Muscle layer of colon (tissue), 2 donors: ENCODE results near the gene ANKRD13B.
A peak's percentile ranks its signal among the peaks of the same experiment; 100 is the strongest.

Experiments
- H3K27ac ChIP-seq: one replicate; pipeline ENCODE4 v1.7.0; 2013; ENCODE audit warnings: low read depth, mild to moderate bottlenecking, low read length, moderate library complexity
- H3K27me3 ChIP-seq, 2 donors: one replicate each; pipeline ENCODE4 v1.7.0; 2013; ENCODE audit warnings: low read length in 2 of 2, mild to moderate bottlenecking in 2 of 2; ENCODE audit not compliant: insufficient read depth in 2 of 2, control insufficient read depth in 1 of 2
- H3K36me3 ChIP-seq: one replicate; pipeline ENCODE4 v1.7.0; 2013; ENCODE audit warnings: mild to moderate bottlenecking, low read length; ENCODE audit not compliant: insufficient read depth
- H3K4me1 ChIP-seq: one replicate; pipeline ENCODE4 v1.7.0; 2013; ENCODE audit warnings: mild to moderate bottlenecking, low read length; ENCODE audit not compliant: insufficient read depth
- H3K4me3 ChIP-seq, 2 donors: one replicate each; pipeline ENCODE4 v1.7.0; 2013; ENCODE audit warnings: low read length in 2 of 2, low read depth in 1 of 2, mild to moderate bottlenecking in 1 of 2, moderate library complexity in 1 of 2
- H3K9ac ChIP-seq: one replicate; pipeline ENCODE4 v1.7.0; 2013; ENCODE audit warnings: low read length
- H3K9me3 ChIP-seq: one replicate; pipeline ENCODE4 v1.7.0; 2013; ENCODE audit warnings: mild to moderate bottlenecking, low read length
- donor health status: abdominal sarcoma.
- donor health status: Adenocarcinoma of cecum.

Gene ANKRD13B

DNA sequence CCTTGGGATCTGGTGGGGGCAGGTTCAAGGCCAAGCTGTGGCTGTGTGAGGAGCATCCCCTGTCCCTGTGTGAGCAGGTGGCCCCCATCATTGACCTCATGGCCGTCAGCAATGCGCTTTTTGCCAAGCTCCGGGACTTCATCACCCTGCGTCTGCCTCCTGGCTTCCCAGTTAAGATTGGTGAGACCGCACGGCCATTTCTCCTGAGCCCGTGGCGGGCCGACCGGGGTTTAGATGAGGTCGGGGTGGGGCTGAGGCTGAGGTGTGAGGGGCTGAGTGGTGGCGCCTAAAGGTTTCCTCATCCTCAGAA is 19.1 kb downstream of the ANKRD13B start:
- Histone ChIP-seq H3K9ac (no peak overlapping the region), H3K4me3 (no peak overlapping the region), H3K27ac (no peak overlapping the region), H3K9me3 (no peaks in the 10 kb centered on the region), H3K4me1 (peaks cover 37% of the 10 kb centered on the region), H3K36me3 (no peaks in the 10 kb centered on the region), H3K27me3 (peaks cover 0 to 8% of the 10 kb centered on the region in 2 donors)

DNA sequence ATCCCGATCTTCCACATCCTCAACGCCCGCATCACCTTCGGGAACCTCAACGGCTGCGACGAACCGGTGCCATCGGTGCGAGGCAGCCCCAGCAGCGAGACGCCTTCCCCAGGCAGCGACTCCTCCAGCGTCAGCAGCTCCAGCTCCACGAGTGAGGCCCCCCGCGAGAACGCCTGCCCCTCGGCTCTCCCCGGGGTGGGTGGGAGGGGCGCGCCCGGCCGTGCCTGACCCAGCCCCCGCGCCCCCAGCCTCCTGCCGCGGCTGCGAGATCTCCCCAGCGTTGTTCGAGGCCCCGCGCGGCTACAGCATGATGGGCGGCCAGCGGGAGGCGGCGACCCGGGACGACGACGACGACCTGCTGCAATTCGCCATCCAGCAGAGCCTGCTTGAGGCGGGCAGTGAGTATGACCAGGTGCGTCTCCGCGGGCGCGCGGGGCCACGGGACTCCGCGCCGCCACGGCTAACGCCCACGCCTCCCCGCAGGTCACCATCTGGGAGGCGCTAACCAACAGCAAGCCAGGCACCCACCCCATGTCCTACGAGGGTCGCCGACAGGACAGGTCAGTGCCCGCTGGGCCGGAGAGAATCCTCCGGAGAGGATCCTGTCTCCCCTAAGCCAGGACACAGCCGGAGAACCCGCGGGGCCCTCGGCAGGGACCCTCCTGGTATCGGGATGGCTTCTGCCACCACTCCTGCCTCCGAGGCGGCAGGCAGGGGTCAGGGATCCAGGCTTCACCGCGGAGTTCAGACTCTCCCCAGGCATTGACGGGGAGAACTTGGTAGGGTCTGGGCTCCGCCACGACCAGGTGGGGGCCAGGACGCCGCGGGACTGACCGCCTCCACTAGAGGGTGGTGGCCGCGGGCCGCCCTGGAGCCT is 19.7 kb downstream of the ANKRD13B start:
- Histone ChIP-seq H3K4me3 (no peak overlapping the region), H3K27me3 (peaks cover 0 to 14% of the 10 kb centered on the region in 2 donors)

DNA sequence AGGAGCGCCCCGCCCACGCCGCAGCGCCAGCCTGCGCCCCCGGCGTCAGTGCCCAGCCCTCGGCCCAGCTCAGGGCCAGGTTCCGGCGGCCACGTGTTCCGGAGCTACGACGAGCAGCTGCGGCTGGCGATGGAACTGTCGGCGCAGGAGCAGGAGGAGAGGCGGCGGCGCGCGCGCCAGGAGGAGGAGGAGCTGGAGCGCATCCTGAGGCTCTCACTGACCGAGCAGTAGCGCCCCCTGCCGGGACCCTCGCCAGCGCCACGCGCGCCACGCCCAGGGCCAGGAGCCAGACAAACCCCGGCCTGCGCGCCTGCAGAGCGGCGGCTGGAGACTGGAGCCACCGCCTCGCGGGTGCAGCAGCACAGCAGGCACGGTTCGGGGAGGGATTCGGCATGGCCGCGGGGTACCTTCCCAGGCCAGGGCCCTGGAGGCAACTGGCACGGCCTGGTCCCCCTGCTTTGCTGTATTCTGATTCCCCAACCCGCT is 20.5 kb downstream of the ANKRD13B start:
- Histone ChIP-seq H3K4me3 (peak overlapping the region; percentile 20 to 58), H3K9me3 (no peaks in the 10 kb centered on the region), H3K27me3 (peaks cover 0 to 16% of the 10 kb centered on the region in 2 donors), H3K36me3 (no peaks in the 10 kb centered on the region), H3K27ac (peak overlapping the region; percentile 37), H3K4me1 (peaks cover 48% of the 10 kb centered on the region), H3K9ac (no peak overlapping the region)

More for the DNA sequence above, 19.7 kb downstream of the ANKRD13B start:
- H3K4me1 ChIP-seq: peaks cover 43% of the 10 kb centered on the region
- H3K36me3 ChIP-seq: no peaks in the 10 kb centered on the region
- H3K9me3 ChIP-seq: no peaks in the 10 kb centered on the region
- H3K9ac ChIP-seq: no peak overlapping the region
- H3K27ac ChIP-seq: peak overlapping the region; percentile 37

DNA sequence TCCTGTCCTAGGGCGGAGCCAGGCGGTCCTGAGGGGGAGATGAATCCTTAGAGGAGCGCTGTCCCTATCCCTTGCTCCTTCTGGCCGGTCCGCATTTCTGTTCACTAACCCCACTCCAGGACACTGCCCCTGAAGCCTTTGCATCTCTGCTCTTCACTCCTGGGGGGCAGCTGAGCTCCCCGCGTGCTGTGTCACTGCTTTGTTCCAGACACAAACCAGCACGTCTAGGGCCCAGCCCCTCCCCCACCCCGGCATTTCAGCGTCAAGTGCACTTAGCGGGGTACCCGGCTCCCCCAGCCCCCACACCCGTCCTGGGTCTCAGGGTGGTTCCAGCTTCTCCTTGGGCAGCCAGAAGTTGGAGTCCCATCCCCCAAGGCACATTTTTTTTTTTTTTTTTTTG is 20.9 kb downstream of the ANKRD13B start:
- Histone ChIP-seq H3K27me3 (peaks cover 0 to 21% of the 10 kb centered on the region in 2 donors), H3K4me1 (peaks cover 53% of the 10 kb centered on the region), H3K36me3 (no peaks in the 10 kb centered on the region), H3K9me3 (no peaks in the 10 kb centered on the region), H3K27ac (no peak overlapping the region), H3K9ac (no peak overlapping the region), H3K4me3 (peak overlapping the region; percentile 14 to 58)

DNA sequence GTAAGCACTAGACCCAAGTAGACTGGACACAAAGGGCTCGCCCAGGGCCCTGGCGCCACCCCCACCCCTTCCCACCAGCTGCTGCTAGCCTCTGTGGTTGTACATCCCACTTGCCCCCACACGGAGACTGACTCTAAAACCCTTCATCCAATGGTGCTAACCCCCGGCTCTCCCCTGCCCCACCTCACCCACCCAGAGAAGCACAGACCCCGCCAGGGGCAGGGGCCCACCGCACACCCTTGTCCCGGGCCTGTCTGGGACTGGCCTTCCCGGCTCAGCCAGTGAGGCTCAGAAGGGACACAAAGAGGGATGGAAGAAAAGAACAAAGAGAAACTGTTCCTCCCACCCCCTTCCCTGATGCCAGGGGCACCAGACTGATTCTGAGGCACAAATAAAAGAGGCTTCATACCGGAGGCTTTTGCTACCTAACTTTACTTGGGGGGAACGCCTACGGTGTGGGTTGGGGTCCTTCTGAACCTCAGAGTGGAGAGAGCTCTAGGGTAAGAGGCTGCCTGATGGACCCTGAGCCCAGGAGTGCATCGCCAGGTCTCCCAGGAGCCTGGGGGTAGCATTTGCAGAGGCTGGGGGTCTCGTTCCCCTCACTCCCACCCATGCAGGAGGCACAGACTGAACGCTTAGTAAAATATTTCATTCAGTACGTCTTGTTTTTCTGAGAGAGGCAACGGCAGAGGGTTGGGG is 21.6 kb downstream of the ANKRD13B start:
- no peak overlapping the region for H3K27ac ChIP-seq
- no peaks in the 10 kb centered on the region for H3K9me3 ChIP-seq
- H3K36me3 ChIP-seq: no peaks in the 10 kb centered on the region
- peaks cover 59% of the 10 kb centered on the region for H3K4me1 ChIP-seq
- H3K27me3 ChIP-seq: peaks cover 0 to 27% of the 10 kb centered on the region in 2 donors
- H3K4me3 ChIP-seq: peak overlapping the region in 1 of 2 donors; percentile 63
- H3K9ac ChIP-seq: no peak overlapping the region

DNA sequence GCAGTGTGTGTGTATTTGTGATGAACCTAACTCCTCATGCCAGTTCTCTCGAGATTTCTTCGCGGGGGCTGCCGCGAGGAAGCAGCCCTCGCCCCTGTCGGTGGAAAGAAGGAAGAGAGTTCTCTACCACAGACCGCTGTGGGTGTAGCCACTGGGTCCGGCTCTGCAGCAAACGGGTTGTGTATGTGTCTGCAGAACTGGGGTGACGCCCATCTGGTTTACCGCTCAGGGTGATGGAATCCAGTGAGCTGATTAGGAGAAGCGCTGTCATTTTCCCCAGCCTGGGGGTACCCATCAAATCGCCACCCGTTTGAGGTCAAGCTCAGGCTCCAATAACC is 22.1 kb downstream of the ANKRD13B start:
- Histone ChIP-seq H3K9ac (no peak overlapping the region), H3K27ac (no peak overlapping the region), H3K36me3 (no peaks in the 10 kb centered on the region), H3K9me3 (no peaks in the 10 kb centered on the region), H3K4me1 (peaks cover 64% of the 10 kb centered on the region), H3K4me3 (peak overlapping the region in 1 of 2 donors; percentile 63), H3K27me3 (peaks cover 0 to 27% of the 10 kb centered on the region in 2 donors)

DNA sequence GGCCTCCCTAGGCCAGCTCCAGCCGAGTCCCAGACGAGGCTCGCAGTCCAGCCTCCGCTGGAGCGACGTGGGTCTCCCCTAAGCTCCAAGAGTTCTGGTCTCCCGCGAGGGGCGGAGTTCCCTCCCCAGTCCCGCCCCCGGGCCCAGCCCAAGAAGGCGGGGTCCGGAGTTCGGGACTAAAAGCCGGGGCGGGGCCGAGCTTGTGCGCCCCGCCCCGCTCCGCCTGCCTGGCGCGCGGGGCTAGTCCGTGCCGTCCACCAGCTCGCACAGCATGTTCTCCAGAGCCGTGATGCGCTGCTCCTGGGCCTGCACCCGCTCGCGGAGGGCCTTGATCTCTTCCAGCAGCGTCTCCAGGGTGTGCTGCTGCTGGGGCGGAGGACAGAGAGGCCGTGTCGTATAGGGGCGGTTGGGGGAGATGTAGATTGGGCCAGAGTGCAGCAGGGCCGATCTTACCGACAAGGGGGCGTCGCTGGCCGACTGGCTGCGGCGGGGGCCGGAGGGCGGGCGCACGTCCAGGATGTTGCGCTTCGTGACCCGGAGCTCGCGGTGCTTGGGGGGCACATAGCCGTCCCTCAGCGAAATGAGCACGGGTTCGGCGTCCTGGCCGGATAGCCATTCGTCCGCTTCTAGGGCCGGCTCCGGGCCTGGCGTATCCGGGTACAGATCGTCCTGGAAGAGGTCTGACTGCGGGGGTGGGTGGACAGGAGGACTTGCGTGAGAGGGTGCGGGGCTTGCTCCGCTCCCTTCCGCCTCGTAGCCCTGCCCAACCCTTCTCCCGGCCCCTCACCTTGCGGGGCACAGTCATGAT is 22.8 kb downstream of the ANKRD13B start:
- H3K9ac ChIP-seq: no peak overlapping the region
- no peaks in the 10 kb centered on the region for H3K9me3 ChIP-seq
- no peaks in the 10 kb centered on the region for H3K36me3 ChIP-seq
- H3K4me3 ChIP-seq: peak overlapping the region; percentile 23 to 63
- peak overlapping the region; percentile 63 for H3K27ac ChIP-seq
- peaks cover 64% of the 10 kb centered on the region for H3K4me1 ChIP-seq
- peaks cover 0 to 27% of the 10 kb centered on the region in 2 donors for H3K27me3 ChIP-seq

DNA sequence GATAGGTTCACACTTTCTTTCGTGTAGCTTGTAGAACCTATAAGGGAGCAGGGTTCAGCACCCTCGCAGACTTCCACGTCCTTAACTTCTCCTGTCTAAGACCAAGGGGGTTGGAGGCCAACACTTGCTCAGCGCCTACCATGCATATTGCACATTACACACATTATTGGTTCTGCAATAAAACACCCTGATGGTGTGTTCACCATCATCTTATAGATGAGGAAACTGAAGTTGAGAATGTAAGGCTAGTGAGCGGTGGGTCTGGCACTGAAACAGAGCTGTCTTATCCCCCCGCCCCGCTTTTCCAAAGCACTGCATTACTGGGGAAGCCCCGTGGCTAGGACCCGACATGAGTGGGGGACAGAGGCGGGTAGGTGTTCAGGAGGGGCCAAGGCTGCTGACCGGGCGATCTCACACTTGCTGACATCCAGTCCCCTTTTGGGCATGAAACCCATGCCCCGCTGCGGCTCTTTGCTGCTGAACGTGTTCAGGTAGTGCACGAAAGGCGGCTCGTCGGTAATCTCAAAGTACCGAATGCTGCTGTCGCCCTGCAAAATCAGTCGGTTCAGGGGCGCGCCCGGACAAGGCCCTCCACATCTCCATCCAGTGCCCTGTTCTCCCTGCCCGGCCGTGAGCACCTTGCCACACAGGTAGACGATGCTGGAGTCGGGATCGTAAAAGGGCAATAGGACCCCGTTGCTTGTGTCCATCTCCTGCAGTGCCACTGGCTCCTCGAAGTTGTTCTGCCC is 23.5 kb downstream of the ANKRD13B start:
- Histone ChIP-seq H3K27me3 (peaks cover 0 to 27% of the 10 kb centered on the region in 2 donors), H3K27ac (no peak overlapping the region), H3K9me3 (no peaks in the 10 kb centered on the region), H3K4me1 (peaks cover 69% of the 10 kb centered on the region), H3K4me3 (peak overlapping the region in 1 of 2 donors; percentile 63), H3K9ac (no peak overlapping the region), H3K36me3 (no peaks in the 10 kb centered on the region)

DNA sequence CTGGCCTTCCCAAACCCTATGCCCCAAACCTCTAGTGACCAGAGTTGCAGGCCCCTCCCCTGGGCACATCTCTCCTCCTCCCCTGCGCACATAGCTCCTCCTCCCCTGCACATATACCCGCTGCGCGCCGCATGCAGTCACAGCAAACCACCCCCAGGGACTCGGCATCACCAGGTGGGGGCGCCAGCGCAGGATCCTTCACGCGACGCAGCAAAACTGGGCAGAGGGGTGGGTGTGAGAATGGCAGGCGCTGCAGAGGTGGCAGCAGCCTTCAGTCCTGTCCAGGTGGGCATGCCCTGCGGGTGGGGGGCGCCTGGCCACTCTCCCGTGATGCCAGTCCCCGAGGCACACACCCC is 24.2 kb downstream of the ANKRD13B start:
- no peak overlapping the region for H3K9ac ChIP-seq
- peaks cover 75% of the 10 kb centered on the region for H3K4me1 ChIP-seq
- no peaks in the 10 kb centered on the region for H3K36me3 ChIP-seq
- peak overlapping the region; percentile 52 for H3K27ac ChIP-seq
- H3K4me3 ChIP-seq: peak overlapping the region in 1 of 2 donors; percentile 63
- peaks cover 0 to 27% of the 10 kb centered on the region in 2 donors for H3K27me3 ChIP-seq
- no peaks in the 10 kb centered on the region for H3K9me3 ChIP-seq

DNA sequence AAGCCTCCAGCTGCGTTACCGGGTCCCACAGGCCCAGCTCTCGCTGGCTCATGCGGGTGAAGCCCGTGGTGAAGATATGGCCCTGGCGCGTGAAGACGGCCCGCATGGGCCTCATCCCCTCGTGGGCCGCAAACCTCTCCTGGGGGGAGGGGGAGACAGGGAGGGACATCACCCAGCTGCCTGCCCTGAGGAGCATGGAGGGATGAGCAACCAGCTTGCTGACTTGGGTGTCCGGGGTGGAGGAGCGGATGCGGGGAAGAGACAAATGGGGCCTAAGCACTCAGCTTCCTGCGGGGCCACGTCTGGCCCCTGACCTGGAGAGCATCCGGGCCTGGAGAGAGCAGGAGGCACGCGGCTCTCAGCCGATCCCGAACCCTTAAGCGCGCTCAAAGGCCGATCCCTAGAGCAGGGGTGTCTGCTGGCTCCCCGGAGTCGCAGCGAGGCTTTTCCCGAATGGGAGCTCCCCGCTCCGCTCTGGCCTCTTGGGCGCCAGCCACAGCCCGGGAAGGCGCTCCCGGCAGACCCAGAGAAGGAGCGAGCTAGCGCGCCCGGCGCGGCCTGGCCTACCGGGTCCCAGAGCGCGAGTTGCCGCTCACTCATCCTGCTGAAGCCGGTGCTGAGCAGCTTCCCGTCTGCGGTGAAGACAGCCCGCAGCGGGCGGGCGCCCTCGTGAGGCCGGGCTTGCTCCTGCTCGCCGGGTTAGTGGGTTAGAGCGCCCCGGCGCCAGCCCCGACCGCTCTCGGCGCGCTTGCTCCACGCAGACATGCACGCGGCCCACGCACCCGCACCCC is 24.7 kb downstream of the ANKRD13B start:
- H3K4me1 ChIP-seq: peaks cover 76% of the 10 kb centered on the region
- no peaks in the 10 kb centered on the region for H3K9me3 ChIP-seq
- peak overlapping the region; percentile 52 for H3K27ac ChIP-seq
- H3K9ac ChIP-seq: no peak overlapping the region
- peaks cover 0 to 27% of the 10 kb centered on the region in 2 donors for H3K27me3 ChIP-seq
- peak overlapping the region; percentile 41 to 63 for H3K4me3 ChIP-seq
- H3K36me3 ChIP-seq: no peaks in the 10 kb centered on the region
